Thyroid gland (tissue), 4 donors: Measurements from ENCODE around the gene ATP8B1. TPM values are rescaled to one million over a fixed set of nuclear protein-coding genes. Genes with fewer than 3 reads are reported as not detected.
A peak's percentile ranks its signal among the peaks of the same experiment; 100 is the strongest.

Experiments
- DNase-seq, 2 donors: peaks; one replicate each; pipeline ENCODE4 v3.0.0-alpha.2; 2019
- H3K27ac ChIP-seq, 3 donors: fragments of 200-600 bp; sonication (generic); 1 replicate in 2 of 3; 2 replicates in 1 of 3; pipeline ENCODE4 v1.5.1; 2016 to 2019; ENCODE audit warnings: mild to moderate bottlenecking in 1 of 3, moderate library complexity in 1 of 3
- H3K27me3 ChIP-seq: fragments of 200-600 bp; sonication (generic); one replicate; pipeline ENCODE4 v1.5.1; 2019
- H3K36me3 ChIP-seq, 2 donors: fragments of 200-600 bp; sonication (generic); one replicate each; pipeline ENCODE4 v1.5.1; 2016 to 2019
- H3K4me1 ChIP-seq, 2 donors: fragments of 200-600 bp; sonication (generic); one replicate each; pipeline ENCODE4 v1.5.1; 2017 to 2019
- H3K4me3 ChIP-seq, 3 donors: fragments of 200-600 bp; sonication (generic); replicated peaks in 1 of 3; 1 replicate in 2 of 3; 2 replicates in 1 of 3; pipeline ENCODE4 v1.5.1; 2016; ENCODE audit warnings: mild to moderate bottlenecking in 1 of 3
- H3K9me3 ChIP-seq: fragments of 200-600 bp; sonication (generic); one replicate; pipeline ENCODE4 v1.5.1; 2017
- CTCF ChIP-seq, 6 experiments: fragments of 200-600 bp in 3 of 6; fragments of 450-650 bp in 3 of 6; sonication (generic) in 3 of 6; IDR thresholded peaks; one replicate each; pipeline ENCODE4 v1.5.1; 2016 to 2019; ENCODE audit warnings: antibody characterized with exemption in 6 of 6, mild to moderate bottlenecking in 2 of 6, inconsistent platforms in 1 of 6, moderate library complexity in 1 of 6
- POLR2A ChIP-seq, 2 donors: fragments of 450-650 bp; IDR thresholded peaks; one replicate each; pipeline ENCODE4 v1.6.1; 2017; ENCODE audit warnings: antibody characterized with exemption in 2 of 2, mild to moderate bottlenecking in 2 of 2, moderate library complexity in 1 of 2
- WGBS, 2 donors: methylation state at CpG; one replicate each; pipeline ENCODE4 v1.1.5; 2017; 5-methylcytosine and 5-hydroxymethylcytosine counted together
- intact Hi-C: fragments of 100-400 bp; cut with DNase I; formaldehyde crosslinking; loops from one replicate; pipeline ENCODE4 v1.15.1; 2023
- total RNA-seq, 4 donors: library from RNA; depleted of rRNA; stranded (reverse); fragments of >200 nt; gene quantifications; one replicate each; pipeline ENCODE4 v1.2.3, GENCODE V29; 2016

ATP8B1 gene
- total RNA-seq, 4 donors from 2014 or later = 45.8 to 71.8 (median 58.2) TPM

GRCh38 chr18:57806201-57806977, 3.3 kb upstream of the ATP8B1 start:
- no peaks in the 10 kb centered on the region for H3K27me3 ChIP-seq
- DNase-seq = no peak
- H3K4me1 ChIP-seq = peaks cover 37 to 45% of the 10 kb centered on the region in 2 donors
- intact Hi-C loops = loop anchor here (10.0 kb wide), 2 partner anchors 102 to 182 kb away; partner anchors contain the start of gene NARS1
- TF ChIP-seq POLR2A (IDR thresholded peaks at IDR 0.05) = no peak
- no peak for TF ChIP-seq CTCF (IDR thresholded peaks at IDR 0.05)
- no peak overlapping the region for H3K4me3 ChIP-seq
- 94 to 97% methylated on average over 7 of the region's 7 CpGs for WGBS, 2 donors
- no peaks in the 10 kb centered on the region for H3K36me3 ChIP-seq
- H3K27ac ChIP-seq = peak overlapping the region; percentile 87 to 97 (median 95)
- H3K9me3 ChIP-seq = no peaks in the 10 kb centered on the region

- Histone ChIP-seq H3K27ac (peak overlapping the region; percentile 87 to 97 (median 95)), H3K27me3 (no peaks in the 10 kb centered on the region), H3K9me3 (no peaks in the 10 kb centered on the region), H3K4me1 (peaks cover 45 to 53% of the 10 kb centered on the region in 2 donors), H3K36me3 (no peaks in the 10 kb centered on the region), H3K4me3 (no peak overlapping the region)
- peak; percentile 86 to 89 for DNase-seq
- 40 to 41% methylated on average over 6 of the region's 6 CpGs for WGBS, 2 donors
- intact Hi-C loops = loop anchor here (10.0 kb wide), 2 partner anchors 100 to 180 kb away; partner anchors contain the start of gene NARS1
- no peak for TF ChIP-seq CTCF (IDR thresholded peaks at IDR 0.05)
- TF ChIP-seq POLR2A (IDR thresholded peaks at IDR 0.05) = no peak
Measured at GRCh38 chr18:57805117-57805516, 2.0 kb upstream of the ATP8B1 start.

GRCh38 chr18:57804557-57804956, 1.4 kb upstream of the ATP8B1 start:
- no peak for DNase-seq
- no peak for TF ChIP-seq POLR2A (IDR thresholded peaks at IDR 0.05)
- no peak for TF ChIP-seq CTCF (IDR thresholded peaks at IDR 0.05)
- no peaks in the 10 kb centered on the region for H3K36me3 ChIP-seq
- H3K9me3 ChIP-seq = no peaks in the 10 kb centered on the region
- H3K4me3 ChIP-seq = no peak overlapping the region
- H3K4me1 ChIP-seq = peaks cover 45 to 56% of the 10 kb centered on the region in 2 donors
- H3K27ac ChIP-seq = peak overlapping the region; percentile 59 to 97 (median 95)
- H3K27me3 ChIP-seq = no peaks in the 10 kb centered on the region
- 84 to 87% methylated on average over 6 of the region's 6 CpGs for WGBS, 2 donors
- intact Hi-C loops = loop anchor here (10.0 kb wide), 2 partner anchors 100 to 180 kb away; partner anchors contain the start of gene NARS1

- H3K9me3 ChIP-seq = no peaks in the 10 kb centered on the region
- peak in 1 of 2 donors; percentile 21 for DNase-seq
- H3K4me3 ChIP-seq = peak overlapping the region; percentile 34 to 88 (median 84)
- H3K4me1 ChIP-seq = peaks cover 52 to 62% of the 10 kb centered on the region in 2 donors
- 0 to 2% methylated on average over 31 to 36 of the region's 74 CpGs for WGBS, 2 donors
- H3K27ac ChIP-seq = peak overlapping the region; percentile 90 to 97 (median 95)
- H3K27me3 ChIP-seq = no peaks in the 10 kb centered on the region
- TF ChIP-seq POLR2A (IDR thresholded peaks at IDR 0.05) (no peak), CTCF (IDR thresholded peaks at IDR 0.05) (no peak)
- intact Hi-C loops = loop anchor here (10.0 kb wide), 2 partner anchors 98 to 178 kb away; partner anchors contain the start of gene NARS1
- H3K36me3 ChIP-seq = no peaks in the 10 kb centered on the region
Measured at GRCh38 chr18:57802213-57803102, 657 bp downstream of the ATP8B1 start.
